Effector memory CD4-positive, alpha-beta T cell (primary cell): Measurements from ENCODE around the gene UBE3C.

Experiments used
- DNase-seq, 3 donors: peaks; one replicate each; pipeline ENCODE4 v3.0.0-alpha.2; 2020
- H3K27ac ChIP-seq: 2 replicates; pipeline ENCODE4 v1.7.0; 2013; ENCODE audit warnings: mild to moderate bottlenecking, low read length, moderate library complexity; ENCODE audit not compliant: insufficient read depth, poor library complexity, severe bottlenecking
- H3K27me3 ChIP-seq: replicated peaks from 2 replicates; pipeline ENCODE4 v1.7.0; 2013; ENCODE audit warnings: mild to moderate bottlenecking, low read length; ENCODE audit not compliant: insufficient read depth, control insufficient read depth, poor library complexity, severe bottlenecking
- H3K36me3 ChIP-seq: 2 replicates; pipeline ENCODE4 v1.7.0; 2013; ENCODE audit warnings: mild to moderate bottlenecking, low read length, moderate library complexity; ENCODE audit not compliant: control insufficient read depth, insufficient read depth
- H3K4me1 ChIP-seq: 2 replicates; pipeline ENCODE4 v1.7.0; 2013; ENCODE audit warnings: low read length, mild to moderate bottlenecking; ENCODE audit not compliant: control insufficient read depth, insufficient read depth, poor library complexity, severe bottlenecking
- H3K4me3 ChIP-seq: 2 replicates; pipeline ENCODE4 v1.7.0; 2013; ENCODE audit warnings: low read length, low read depth, mild to moderate bottlenecking; ENCODE audit not compliant: insufficient read depth, poor library complexity, severe bottlenecking
- H3K9me3 ChIP-seq: 2 replicates; pipeline ENCODE4 v1.7.0; 2013; ENCODE audit warnings: mild to moderate bottlenecking, low read length, moderate library complexity; ENCODE audit not compliant: control insufficient read depth

UBE3C gene

DNA sequence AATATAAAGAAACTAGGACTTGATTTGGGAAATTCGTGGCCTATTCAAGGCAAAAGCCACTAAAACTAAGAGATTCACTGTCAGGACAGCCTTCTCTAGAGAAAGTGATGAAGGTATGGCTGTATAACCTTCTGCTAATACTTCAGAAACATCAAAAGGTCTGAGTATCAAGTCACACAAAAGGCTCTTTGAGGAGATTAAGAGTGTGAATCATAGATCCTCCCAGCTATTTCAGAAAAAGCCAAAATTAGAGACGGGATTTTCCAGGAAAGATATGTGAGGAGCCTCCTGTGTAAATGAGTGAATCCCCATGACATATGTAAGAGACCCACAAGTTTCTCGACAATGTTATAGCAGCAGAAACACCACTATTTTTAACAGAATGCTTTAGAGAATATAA is 56.2 kb downstream of the UBE3C start:
- DNase-seq: no peak
- no peaks in the 10 kb centered on the region for H3K4me1 ChIP-seq
- H3K27ac ChIP-seq: no peak overlapping the region
- H3K9me3 ChIP-seq: no peaks in the 10 kb centered on the region
- peaks cover 41% of the 10 kb centered on the region for H3K36me3 ChIP-seq
- H3K27me3 ChIP-seq: no peaks in the 10 kb centered on the region
- H3K4me3 ChIP-seq: no peak overlapping the region

DNA sequence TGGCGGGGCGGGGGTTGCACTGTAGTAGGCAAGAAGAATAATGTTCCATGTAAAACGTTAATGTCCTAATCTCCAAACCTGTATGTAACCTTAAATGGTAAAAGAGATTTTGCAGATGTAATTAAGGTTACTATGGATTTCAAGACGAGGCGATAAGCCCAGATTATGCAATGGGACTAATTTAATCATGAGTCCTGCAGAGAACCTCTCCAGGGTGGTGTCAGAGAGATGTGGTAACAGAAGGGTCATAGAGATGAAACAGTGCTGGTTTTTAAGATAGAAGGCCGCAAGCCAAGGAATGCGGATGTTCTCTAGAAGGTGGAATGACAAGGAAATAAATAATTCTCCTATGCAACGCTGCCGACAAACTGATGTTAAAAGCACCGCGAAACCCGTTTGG is 57.1 kb downstream of the UBE3C start:
- H3K4me1 ChIP-seq: no peaks in the 10 kb centered on the region
- H3K4me3 ChIP-seq: no peak overlapping the region
- no peaks in the 10 kb centered on the region for H3K27me3 ChIP-seq
- H3K36me3 ChIP-seq: peaks cover 33% of the 10 kb centered on the region
- H3K27ac ChIP-seq: no peak overlapping the region
- H3K9me3 ChIP-seq: no peaks in the 10 kb centered on the region
- DNase-seq: no peak

DNA sequence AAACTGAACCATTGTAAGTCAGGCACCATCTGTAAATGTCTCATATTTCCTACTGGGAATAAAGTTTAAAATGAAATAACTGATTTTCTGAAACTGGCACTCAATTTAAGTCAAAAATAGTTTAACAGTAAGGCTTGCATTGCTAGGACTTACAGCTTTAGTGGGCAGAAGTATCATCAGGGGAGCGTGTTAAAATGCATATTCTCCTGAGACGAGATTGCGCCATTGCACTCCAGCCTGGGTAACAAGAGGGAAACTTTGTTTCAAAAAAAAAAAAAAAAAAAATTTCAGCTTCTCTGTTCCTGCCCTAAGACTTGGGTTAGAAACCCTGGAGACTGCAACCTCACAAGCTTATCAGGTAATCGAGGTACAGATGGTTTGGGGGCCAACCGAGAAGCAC is 65.4 kb downstream of the UBE3C start:
- peaks cover 15% of the 10 kb centered on the region for H3K36me3 ChIP-seq
- H3K27ac ChIP-seq: no peak overlapping the region
- no peaks in the 10 kb centered on the region for H3K9me3 ChIP-seq

DNA sequence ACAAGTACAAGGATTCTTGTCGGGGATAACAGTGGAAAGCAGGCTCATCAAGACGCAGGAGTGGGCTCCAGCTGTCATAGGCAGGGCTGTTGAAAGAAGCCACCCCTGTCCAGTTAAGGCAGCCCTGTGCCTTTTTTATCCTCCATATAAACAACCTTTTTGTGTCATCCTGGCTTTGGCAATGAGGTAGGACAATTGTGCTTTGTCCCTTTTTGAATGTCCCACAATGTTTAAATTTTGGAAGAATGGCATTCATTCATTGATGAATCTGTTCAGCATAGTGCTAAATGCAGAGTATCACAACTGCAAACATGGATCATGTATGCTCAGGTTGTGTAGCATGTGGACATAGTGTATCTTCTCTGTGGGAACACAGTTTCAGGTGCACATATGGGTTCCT is 66.7 kb downstream of the UBE3C start:
- no peak for DNase-seq
- Histone ChIP-seq H3K27ac (no peak overlapping the region), H3K4me1 (no peaks in the 10 kb centered on the region), H3K9me3 (no peaks in the 10 kb centered on the region), H3K36me3 (peaks cover 15% of the 10 kb centered on the region), H3K4me3 (no peak overlapping the region), H3K27me3 (no peaks in the 10 kb centered on the region)

More for the DNA sequence above, 65.4 kb downstream of the UBE3C start:
- no peak for DNase-seq
- no peaks in the 10 kb centered on the region for H3K27me3 ChIP-seq
- no peak overlapping the region for H3K4me3 ChIP-seq
- no peaks in the 10 kb centered on the region for H3K4me1 ChIP-seq

DNA sequence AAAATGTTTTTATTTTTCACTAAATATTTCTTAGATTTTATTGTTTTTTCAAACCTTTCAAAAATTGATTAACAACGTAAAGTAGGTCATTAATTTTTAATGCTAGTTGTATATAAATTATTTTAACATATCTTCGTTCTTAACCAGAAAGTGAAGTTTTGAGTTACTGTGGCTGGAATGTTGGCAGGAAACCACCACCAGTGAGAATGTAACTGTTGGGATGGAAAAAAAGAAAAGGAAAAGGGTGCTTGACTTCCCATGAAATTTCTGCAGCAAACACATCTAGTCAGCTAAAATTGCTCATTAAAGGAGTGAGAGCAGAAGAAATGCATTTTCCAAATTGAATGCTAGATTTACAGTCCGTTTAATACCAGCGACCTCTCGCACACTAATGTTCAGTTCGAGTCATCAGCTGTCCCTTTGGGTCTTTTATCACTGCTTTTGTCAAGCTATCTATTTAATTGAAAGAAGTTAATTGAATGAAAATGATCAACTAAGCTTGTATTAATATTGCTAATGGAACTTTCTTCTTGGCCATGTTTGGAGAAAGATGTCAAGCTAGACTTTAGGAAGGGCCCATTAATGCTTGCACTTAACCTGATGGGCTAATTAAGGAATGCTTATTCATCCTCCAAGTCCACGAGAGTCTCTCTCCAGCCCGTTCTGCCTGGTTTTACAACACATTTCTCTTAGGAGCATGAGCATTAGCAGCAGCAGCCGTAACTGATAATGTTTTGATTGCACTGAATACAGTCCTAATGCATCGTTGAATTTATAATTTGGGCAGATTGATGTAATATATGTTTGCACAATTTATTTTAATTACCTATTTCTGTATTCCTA is 70.1 kb downstream of the UBE3C start:
- Histone ChIP-seq H3K4me3 (no peak overlapping the region), H3K4me1 (no peaks in the 10 kb centered on the region), H3K9me3 (no peaks in the 10 kb centered on the region), H3K27me3 (no peaks in the 10 kb centered on the region), H3K36me3 (peaks cover 29% of the 10 kb centered on the region), H3K27ac (no peak overlapping the region)
- DNase-seq: no peak

DNA sequence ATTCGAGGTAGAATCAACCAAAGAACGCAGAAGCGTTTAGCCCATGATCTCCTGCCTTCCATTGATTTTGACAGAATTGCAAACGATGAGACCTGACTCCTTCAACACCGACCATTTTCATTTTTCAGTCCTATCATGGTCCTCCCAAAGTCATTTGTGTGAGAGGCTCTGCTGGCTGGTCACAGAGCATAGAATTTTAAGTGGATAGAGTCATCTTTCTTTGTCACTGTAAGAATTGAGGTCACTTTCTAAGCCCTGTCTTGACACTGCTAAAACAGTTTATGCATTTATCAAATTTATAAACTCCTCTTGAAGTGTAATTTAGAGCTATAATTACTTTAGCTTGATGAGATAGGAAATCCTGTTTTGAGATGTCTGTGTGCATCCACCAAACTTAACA is 72.0 kb downstream of the UBE3C start:
- no peaks in the 10 kb centered on the region for H3K4me1 ChIP-seq
- no peak overlapping the region for H3K27ac ChIP-seq
- H3K27me3 ChIP-seq: no peaks in the 10 kb centered on the region
- no peak overlapping the region for H3K4me3 ChIP-seq
- no peaks in the 10 kb centered on the region for H3K9me3 ChIP-seq
- no peak for DNase-seq
- H3K36me3 ChIP-seq: peaks cover 24% of the 10 kb centered on the region

DNA sequence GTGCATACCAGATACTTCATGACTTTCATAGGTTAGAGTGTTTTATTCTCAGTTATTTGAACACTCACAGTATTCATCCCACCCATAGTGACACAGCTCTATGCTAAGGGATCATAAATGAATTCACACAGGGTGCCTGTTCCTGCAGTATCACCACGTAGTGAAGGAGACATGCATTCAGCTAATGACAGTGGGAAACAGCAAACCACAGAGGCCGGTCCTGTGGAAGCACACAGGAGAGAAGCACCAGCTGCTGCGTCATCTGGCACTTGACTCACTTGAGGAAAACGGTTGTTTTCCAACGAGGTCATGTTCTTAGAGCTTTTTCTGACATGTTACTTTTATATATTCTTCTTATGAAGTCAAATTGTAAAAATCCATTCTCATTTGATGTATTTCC is 73.0 kb downstream of the UBE3C start:
- Histone ChIP-seq H3K27ac (no peak overlapping the region), H3K4me3 (no peak overlapping the region), H3K36me3 (peaks cover 28% of the 10 kb centered on the region), H3K4me1 (no peaks in the 10 kb centered on the region), H3K27me3 (no peaks in the 10 kb centered on the region), H3K9me3 (no peaks in the 10 kb centered on the region)
- no peak for DNase-seq

DNA sequence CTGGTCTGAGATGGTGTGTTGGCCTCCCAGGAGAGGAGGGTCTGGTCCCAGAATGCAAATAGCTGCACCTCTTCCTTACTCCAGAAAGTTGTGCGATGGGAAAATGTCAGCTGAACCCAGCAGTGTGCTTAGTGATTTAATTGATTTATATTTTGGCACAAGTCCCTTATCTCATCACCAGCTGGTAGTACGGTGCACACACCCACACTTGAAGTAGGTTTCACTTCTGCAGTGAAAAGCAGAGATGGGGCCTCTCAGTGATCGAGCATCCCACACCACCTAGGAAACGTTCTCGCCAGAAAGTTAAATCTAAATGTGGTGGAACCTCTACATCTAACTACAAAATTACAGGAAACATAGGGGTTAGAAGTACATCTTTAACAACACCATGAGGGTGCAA is 80.4 kb downstream of the UBE3C start:
- no peak overlapping the region for H3K27ac ChIP-seq
- H3K9me3 ChIP-seq: no peaks in the 10 kb centered on the region
- H3K4me3 ChIP-seq: no peak overlapping the region
- no peak for DNase-seq
- no peaks in the 10 kb centered on the region for H3K27me3 ChIP-seq
- H3K4me1 ChIP-seq: no peaks in the 10 kb centered on the region
- H3K36me3 ChIP-seq: peaks cover 47% of the 10 kb centered on the region

DNA sequence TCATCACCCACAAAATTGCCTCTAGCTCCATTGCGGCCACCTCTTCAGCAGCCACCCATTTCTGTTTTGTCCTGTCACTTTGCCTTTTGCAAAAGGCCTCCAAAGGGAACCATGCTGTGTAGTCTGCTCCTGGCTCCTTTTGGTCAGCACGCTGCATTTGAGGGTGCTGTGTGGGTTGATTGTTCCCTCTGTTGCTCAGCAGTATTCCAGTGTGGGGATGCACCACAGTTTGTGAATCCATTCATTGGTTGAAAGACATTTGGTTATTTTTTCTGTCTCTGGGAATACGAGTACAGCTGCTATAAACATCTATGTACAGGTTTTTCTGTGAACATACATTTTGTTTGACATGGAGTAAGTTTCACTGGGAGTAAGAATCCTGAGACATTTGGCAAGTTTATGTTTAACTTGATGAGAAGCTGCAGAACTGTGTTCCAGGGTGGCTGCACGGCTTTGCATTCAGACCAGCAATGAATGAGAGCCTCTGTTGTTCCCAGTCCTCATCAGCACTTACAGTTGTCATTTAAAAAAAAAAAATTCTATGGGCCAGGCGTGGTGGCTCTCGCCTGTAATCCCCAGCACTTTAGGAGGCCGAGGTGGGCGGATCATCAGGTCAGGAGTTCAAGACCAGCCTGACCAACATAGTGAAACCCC is 82.3 kb downstream of the UBE3C start:
- H3K27me3 ChIP-seq: no peaks in the 10 kb centered on the region
- H3K4me1 ChIP-seq: no peaks in the 10 kb centered on the region
- DNase-seq: no peak
- no peak overlapping the region for H3K4me3 ChIP-seq
- H3K9me3 ChIP-seq: no peaks in the 10 kb centered on the region
- H3K27ac ChIP-seq: no peak overlapping the region
- peaks cover 53% of the 10 kb centered on the region for H3K36me3 ChIP-seq

DNA sequence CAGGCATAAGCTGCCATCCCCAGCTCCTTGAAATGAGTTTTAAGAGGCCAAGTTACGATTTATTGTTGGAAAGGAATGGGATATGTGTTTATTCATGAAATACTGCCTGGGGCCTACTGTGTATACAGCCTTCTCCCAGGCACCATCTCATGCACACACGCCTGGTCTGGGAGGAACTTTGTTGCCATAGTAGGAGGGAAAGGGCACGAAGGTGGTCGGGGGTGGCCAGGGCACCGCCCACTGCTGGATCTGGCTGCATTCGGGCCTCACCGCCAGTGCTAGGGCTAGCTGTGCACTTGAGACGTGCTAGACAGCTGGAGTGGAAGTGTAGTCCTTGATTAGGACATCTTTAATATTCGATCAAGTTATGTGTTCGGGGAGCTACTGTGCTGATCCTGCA is 84.0 kb downstream of the UBE3C start:
- H3K9me3 ChIP-seq: no peaks in the 10 kb centered on the region
- H3K36me3 ChIP-seq: peaks cover 46% of the 10 kb centered on the region
- H3K27me3 ChIP-seq: no peaks in the 10 kb centered on the region
- no peaks in the 10 kb centered on the region for H3K4me1 ChIP-seq
- H3K4me3 ChIP-seq: no peak overlapping the region
- H3K27ac ChIP-seq: no peak overlapping the region
- DNase-seq: no peak
